ENCODE results near the gene RHOB. TPM values are rescaled to one million over a fixed set of nuclear protein-coding genes. Genes with fewer than 3 reads are reported as not detected.

The RHOB gene
- total and polyA plus RNA-seq, 2 donors (not counting 1 experiment from before 2014, with no cell fraction given) = 63.0 to 1,037 TPM

- Histone ChIP-seq H3K9me3 (ENCODE audit: control extremely low read depth in 1 of 3, control insufficient read depth in 2 of 3, insufficient read depth in 1 of 3, low read length in 2 of 3) (no peaks in the 10 kb centered on the region), H3K4me1 (ENCODE audit: control insufficient read depth in 2 of 2, insufficient read depth in 2 of 2, low read length in 2 of 2) (peaks cover 54 to 72% of the 10 kb centered on the region in 2 donors), H3K27me3 (replicated peaks in 1 of 4; ENCODE audit: control extremely low read depth in 1 of 4, control insufficient read depth in 3 of 4, insufficient read depth in 4 of 4, low read length in 3 of 4) (no peaks in the 10 kb centered on the region), H3K9ac (ENCODE audit: low read length) (peak overlapping the region; percentile 61), H3K79me2 (ENCODE audit: control insufficient read depth, insufficient read depth, low read length) (no peaks in the 10 kb centered on the region), H2AFZ (ENCODE audit: insufficient read depth, low read depth, low read length, poor library complexity, severe bottlenecking) (peak overlapping the region; percentile 75), H4K20me1 (ENCODE audit: control insufficient read depth, insufficient read depth, low read length, poor library complexity, severe bottlenecking) (no peaks in the 10 kb centered on the region), H3K27ac (ENCODE audit: low read length in 2 of 2) (peak overlapping the region; percentile 85 to 88), H3K4me3 (ENCODE audit: control extremely low read depth in 1 of 5, extremely low read depth in 1 of 5, insufficient read depth in 1 of 5, low read depth in 2 of 5, low read length in 4 of 5) (peak overlapping the region in 1 of 5 experiments; percentile 52), H3K36me3 (replicated peaks in 1 of 2; ENCODE audit: control extremely low read depth in 1 of 2, control insufficient read depth in 1 of 2, extremely low read depth in 1 of 2, insufficient read depth in 2 of 2, low read length in 1 of 2) (no peaks in the 10 kb centered on the region), H3K4me2 (replicated peaks; ENCODE audit: low read depth, low read length, poor library complexity, severe bottlenecking) (peak overlapping the region; percentile 77)
- 67% methylated on average over 2 of the region's 6 CpGs for WGBS (ENCODE audit: insufficient coverage)
- ChIA-PET POLR2A (interaction anchor here (2.3 to 2.4 kb wide), 2 partner anchors 19 to 22 kb away, joined by 12 to 17 read pairs; partner anchors contain the start of gene RHOB), CTCF (interaction anchor here (1.4 to 13.1 kb wide), 3 partner anchors 12 to 226 kb away, joined by 7 to 148 read pairs (median 14); partner anchors contain the start of genes HS1BP3 and RHOB)
- Mint-ChIP-seq H3K4me1 (peaks cover 58% of the 10 kb centered on the region), H3K9me3 (ENCODE audit: insufficient read depth) (no peaks in the 10 kb centered on the region), H3K27me3 (no peaks in the 10 kb centered on the region), H3K27ac (peak overlapping the region; percentile 93), H3K4me3 (peak overlapping the region; percentile 80)
- DNase-seq (peak; percentile 81), ATAC-seq (ENCODE audit: low read depth) (no peak)
- TF ChIP-seq EZH2 (IDR thresholded peaks at IDR 0.05; ENCODE audit: borderline replicate concordance, insufficient read depth, low read depth, low read length, poor library complexity, severe bottlenecking) = no peak
- no peak for TF ChIP-seq CTCF (IDR thresholded peaks at IDR 0.05)
- intact Hi-C loops (cut with micrococcal nuclease) = no loop called here
Measured at GRCh38 chr2:20425371-20425881, 21.4 kb upstream of the RHOB start.

- H3K4me1 ChIP-seq (ENCODE audit: control insufficient read depth in 2 of 2, insufficient read depth in 2 of 2, low read length in 2 of 2) = peaks cover 57 to 77% of the 10 kb centered on the region in 2 donors
- H3K4me3 ChIP-seq (ENCODE audit: control extremely low read depth in 1 of 5, extremely low read depth in 1 of 5, insufficient read depth in 1 of 5, low read depth in 2 of 5, low read length in 4 of 5) = no peak overlapping the region
- ChIA-PET POLR2A (interaction anchor here (2.3 kb wide), 1 partner anchor 18 kb away, joined by 12 read pairs; no protein-coding TSS in a partner anchor), CTCF (interaction anchor here (13.1 kb wide), 1 partner anchor 13 kb away, joined by 148 read pairs; no protein-coding TSS in a partner anchor)
- no peak overlapping the region for H2AFZ ChIP-seq (ENCODE audit: insufficient read depth, low read depth, low read length, poor library complexity, severe bottlenecking)
- DNase-seq (peak; percentile 15), ATAC-seq (ENCODE audit: low read depth) (no peak)
- Mint-ChIP-seq H3K4me3 (peak overlapping the region; percentile 80), H3K4me1 (peaks cover 62% of the 10 kb centered on the region), H3K27ac (peak overlapping the region; percentile 93), H3K27me3 (no peaks in the 10 kb centered on the region), H3K9me3 (ENCODE audit: insufficient read depth) (no peaks in the 10 kb centered on the region)
- H4K20me1 ChIP-seq (ENCODE audit: control insufficient read depth, insufficient read depth, low read length, poor library complexity, severe bottlenecking) = no peaks in the 10 kb centered on the region
- no peaks in the 10 kb centered on the region for H3K27me3 ChIP-seq (replicated peaks in 1 of 4; ENCODE audit: control extremely low read depth in 1 of 4, control insufficient read depth in 3 of 4, insufficient read depth in 4 of 4, low read length in 3 of 4)
- peak overlapping the region; percentile 77 for H3K4me2 ChIP-seq (replicated peaks; ENCODE audit: low read depth, low read length, poor library complexity, severe bottlenecking)
- peak overlapping the region; percentile 85 to 88 for H3K27ac ChIP-seq (ENCODE audit: low read length in 2 of 2)
- no peaks in the 10 kb centered on the region for H3K79me2 ChIP-seq (ENCODE audit: control insufficient read depth, insufficient read depth, low read length)
- intact Hi-C loops (cut with micrococcal nuclease) = no loop called here
- no peak overlapping the region for H3K9ac ChIP-seq (ENCODE audit: low read length)
- no peaks in the 10 kb centered on the region for H3K36me3 ChIP-seq (replicated peaks in 1 of 2; ENCODE audit: control extremely low read depth in 1 of 2, control insufficient read depth in 1 of 2, extremely low read depth in 1 of 2, insufficient read depth in 2 of 2, low read length in 1 of 2)
- TF ChIP-seq CTCF (IDR thresholded peaks at IDR 0.05) (no peak), EZH2 (IDR thresholded peaks at IDR 0.05; ENCODE audit: borderline replicate concordance, insufficient read depth, low read depth, low read length, poor library complexity, severe bottlenecking) (no peak)
- 95% methylated on average over 2 of the region's 2 CpGs for WGBS (ENCODE audit: insufficient coverage)
- H3K9me3 ChIP-seq (ENCODE audit: control extremely low read depth in 1 of 3, control insufficient read depth in 2 of 3, insufficient read depth in 1 of 3, low read length in 2 of 3) = no peaks in the 10 kb centered on the region
Measured at GRCh38 chr2:20425884-20426283, 21.0 kb upstream of the RHOB start.
